ENCODE data around the gene HAAO.

HAAO gene

DNA sequence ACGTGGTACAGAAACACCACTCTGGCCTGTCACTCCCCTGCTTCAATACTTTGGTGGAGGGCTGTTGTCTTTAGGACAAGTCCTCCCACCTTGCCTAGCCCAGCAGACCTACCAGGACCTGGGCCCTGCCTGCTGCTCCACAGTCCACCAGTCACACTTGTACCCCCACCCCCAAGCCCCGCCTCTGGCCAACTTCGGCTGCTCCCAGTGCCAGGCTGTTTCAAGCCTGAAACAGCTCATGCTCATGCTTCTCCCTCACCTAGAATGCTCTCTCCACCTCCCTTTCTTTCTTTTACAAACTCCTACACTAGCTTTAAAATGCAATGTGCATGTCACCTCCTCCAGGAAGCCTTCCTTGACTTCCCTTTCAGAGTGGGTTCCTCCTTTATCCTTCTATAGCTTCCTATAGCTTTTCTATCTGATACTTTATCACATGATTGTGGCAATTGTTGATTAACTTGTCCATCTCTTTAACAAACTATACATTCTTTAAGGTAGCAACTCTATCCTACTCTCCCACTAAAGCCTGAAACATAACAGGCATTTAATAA, 23.6 kb downstream of the HAAO start:
- no peaks in the 10 kb centered on the region for H3K27me3 ChIP-seq (replicated peaks; ENCODE audit: insufficient read depth, low read length)
- no peaks in the 10 kb centered on the region for H3K79me2 ChIP-seq (ENCODE audit: low read length)
- DNase-seq = no peak
- H3K27ac ChIP-seq (ENCODE audit: low read length) = no peak overlapping the region
- H3K9me3 ChIP-seq (replicated peaks; ENCODE audit: insufficient read depth, low read length) = no peaks in the 10 kb centered on the region
- no peaks in the 10 kb centered on the region for H4K20me1 ChIP-seq (ENCODE audit: insufficient read depth, low read length)
- H3K4me3 ChIP-seq (ENCODE audit: low read length) = no peak overlapping the region
- H2AFZ ChIP-seq (ENCODE audit: low read length) = no peak overlapping the region
- no peaks in the 10 kb centered on the region for H3K4me1 ChIP-seq (ENCODE audit: low read length)
- H3F3A ChIP-seq (ENCODE audit: insufficient read depth, low read length) = no peaks in the 10 kb centered on the region
- H3K9ac ChIP-seq (ENCODE audit: low read length) = no peak overlapping the region
- H3K36me3 ChIP-seq (replicated peaks; ENCODE audit: insufficient read depth, low read length) = no peaks in the 10 kb centered on the region
- TF ChIP-seq EZH2 (optimal IDR thresholded peaks at IDR 0.05; ENCODE audit: low read depth, low read length) (no peak), EZH2phosphoT487 (IDR thresholded peaks at IDR 0.05; ENCODE audit: low read length) (no peak)
- TF ChIP-seq, protein P1, sequence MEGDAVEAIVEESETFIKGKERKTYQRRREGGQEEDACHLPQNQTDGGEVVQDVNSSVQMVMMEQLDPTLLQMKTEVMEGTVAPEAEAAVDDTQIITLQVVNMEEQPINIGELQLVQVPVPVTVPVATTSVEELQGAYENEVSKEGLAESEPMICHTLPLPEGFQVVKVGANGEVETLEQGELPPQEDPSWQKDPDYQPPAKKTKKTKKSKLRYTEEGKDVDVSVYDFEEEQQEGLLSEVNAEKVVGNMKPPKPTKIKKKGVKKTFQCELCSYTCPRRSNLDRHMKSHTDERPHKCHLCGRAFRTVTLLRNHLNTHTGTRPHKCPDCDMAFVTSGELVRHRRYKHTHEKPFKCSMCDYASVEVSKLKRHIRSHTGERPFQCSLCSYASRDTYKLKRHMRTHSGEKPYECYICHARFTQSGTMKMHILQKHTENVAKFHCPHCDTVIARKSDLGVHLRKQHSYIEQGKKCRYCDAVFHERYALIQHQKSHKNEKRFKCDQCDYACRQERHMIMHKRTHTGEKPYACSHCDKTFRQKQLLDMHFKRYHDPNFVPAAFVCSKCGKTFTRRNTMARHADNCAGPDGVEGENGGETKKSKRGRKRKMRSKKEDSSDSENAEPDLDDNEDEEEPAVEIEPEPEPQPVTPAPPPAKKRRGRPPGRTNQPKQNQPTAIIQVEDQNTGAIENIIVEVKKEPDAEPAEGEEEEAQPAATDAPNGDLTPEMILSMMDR (IDR thresholded peaks at IDR 0.05; ENCODE audit: low read length) = no peak
- no peak overlapping the region for H3K4me2 ChIP-seq (ENCODE audit: low read depth, low read length)
- no peaks in the 10 kb centered on the region for H3K9me2 ChIP-seq (replicated peaks; ENCODE audit: insufficient read depth, low read length)

DNA sequence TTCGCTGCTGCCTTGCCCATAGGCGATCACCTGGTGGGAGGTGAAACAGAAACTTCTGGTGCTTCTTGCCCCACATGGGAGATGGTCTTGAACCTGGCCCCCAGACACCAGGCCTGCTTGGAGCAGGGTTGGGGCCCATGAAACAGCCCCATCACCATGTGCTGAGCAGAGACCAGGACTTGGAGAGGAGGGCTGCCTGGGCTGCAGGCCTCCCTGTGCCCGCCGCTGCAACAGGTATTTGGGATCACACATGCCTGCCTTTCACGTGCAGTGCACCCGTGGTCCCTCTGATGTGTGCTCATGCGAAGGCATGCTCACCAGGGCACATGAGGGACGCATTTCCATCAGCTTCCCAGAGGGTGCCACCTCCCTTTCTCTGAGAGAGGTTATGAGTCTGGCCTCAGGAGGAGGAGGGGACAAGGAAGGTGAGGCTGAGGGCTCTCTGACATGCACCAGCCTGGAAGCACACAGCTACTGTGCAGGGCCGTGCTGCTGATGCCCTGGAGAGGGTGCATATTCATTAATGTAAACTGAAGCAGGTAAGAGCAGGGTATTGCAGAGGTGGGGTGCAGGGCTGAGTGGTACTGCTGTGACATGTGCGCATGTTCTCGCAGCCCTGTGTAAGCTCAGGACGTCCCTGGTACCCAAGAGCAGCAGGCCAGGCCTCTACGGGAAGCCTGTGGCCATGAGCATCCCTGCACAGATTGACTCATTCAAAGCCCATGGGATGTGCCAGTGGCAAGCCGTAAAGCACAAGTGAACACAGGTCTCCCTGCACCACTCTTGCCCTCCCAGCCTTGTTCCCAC, 24.3 kb downstream of the HAAO start:
- H3K9me2 ChIP-seq (replicated peaks; ENCODE audit: insufficient read depth, low read length) = no peaks in the 10 kb centered on the region
- no peak overlapping the region for H3K27ac ChIP-seq (ENCODE audit: low read length)
- no peaks in the 10 kb centered on the region for H3F3A ChIP-seq (ENCODE audit: insufficient read depth, low read length)
- no peak overlapping the region for H2AFZ ChIP-seq (ENCODE audit: low read length)
- no peak overlapping the region for H3K4me2 ChIP-seq (ENCODE audit: low read depth, low read length)
- TF ChIP-seq EZH2 (optimal IDR thresholded peaks at IDR 0.05; ENCODE audit: low read depth, low read length) (no peak), EZH2phosphoT487 (IDR thresholded peaks at IDR 0.05; ENCODE audit: low read length) (no peak)
- TF ChIP-seq, protein P1 (IDR thresholded peaks at IDR 0.05; ENCODE audit: low read length) = no peak
- no peak overlapping the region for H3K9ac ChIP-seq (ENCODE audit: low read length)
- H3K4me3 ChIP-seq (ENCODE audit: low read length) = no peak overlapping the region
- no peaks in the 10 kb centered on the region for H3K4me1 ChIP-seq (ENCODE audit: low read length)
- H3K9me3 ChIP-seq (replicated peaks; ENCODE audit: insufficient read depth, low read length) = no peaks in the 10 kb centered on the region
- H4K20me1 ChIP-seq (ENCODE audit: insufficient read depth, low read length) = no peaks in the 10 kb centered on the region
- no peaks in the 10 kb centered on the region for H3K27me3 ChIP-seq (replicated peaks; ENCODE audit: insufficient read depth, low read length)
- no peaks in the 10 kb centered on the region for H3K36me3 ChIP-seq (replicated peaks; ENCODE audit: insufficient read depth, low read length)
- DNase-seq = no peak
- H3K79me2 ChIP-seq (ENCODE audit: low read length) = no peaks in the 10 kb centered on the region

DNA sequence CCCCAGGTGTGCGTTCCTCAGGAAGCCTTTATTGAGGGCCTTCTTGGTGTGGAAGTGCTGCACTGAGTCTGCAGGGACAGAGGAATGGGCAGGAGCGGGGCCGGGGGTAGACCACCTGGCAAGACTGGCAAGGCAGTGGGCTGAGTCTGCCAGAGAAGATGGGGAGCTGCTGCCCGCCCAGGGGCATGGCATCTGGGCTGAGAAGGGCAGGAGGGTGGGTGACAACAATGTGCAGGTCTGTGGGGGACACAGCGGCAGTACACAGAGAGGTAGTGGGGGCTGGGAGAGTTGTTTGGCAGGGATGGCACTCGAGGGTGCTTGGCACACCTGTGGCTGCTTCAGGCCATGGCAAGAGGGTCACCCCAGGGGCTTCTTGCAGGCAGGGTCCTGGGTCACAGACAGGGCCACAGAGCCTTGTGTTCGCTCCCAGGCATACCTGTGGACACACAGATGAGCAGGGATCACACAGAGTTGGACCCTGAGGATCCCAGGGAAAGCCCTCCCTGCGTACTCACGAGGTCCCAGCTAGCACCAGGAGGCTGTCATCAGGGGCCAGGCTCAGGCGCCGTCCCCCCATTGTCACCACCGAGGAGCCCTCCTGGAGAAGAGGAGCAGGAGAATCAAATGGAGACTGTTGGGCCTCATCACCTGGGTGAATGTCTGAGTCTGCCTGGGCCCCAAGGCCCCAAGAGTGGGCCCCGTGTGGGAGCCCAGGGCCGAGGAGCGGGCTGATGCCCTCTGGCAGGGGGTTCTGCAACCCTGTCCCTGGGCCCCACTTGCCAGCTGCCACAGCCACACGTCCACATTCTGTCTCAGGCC, 25.1 kb downstream of the HAAO start:
- Histone ChIP-seq H3K27ac (ENCODE audit: low read length) (no peak overlapping the region), H3K27me3 (replicated peaks; ENCODE audit: insufficient read depth, low read length) (no peaks in the 10 kb centered on the region), H3K36me3 (replicated peaks; ENCODE audit: insufficient read depth, low read length) (no peaks in the 10 kb centered on the region), H3K9me3 (replicated peaks; ENCODE audit: insufficient read depth, low read length) (no peaks in the 10 kb centered on the region), H3K9ac (ENCODE audit: low read length) (no peak overlapping the region), H4K20me1 (ENCODE audit: insufficient read depth, low read length) (no peaks in the 10 kb centered on the region), H3K4me2 (ENCODE audit: low read depth, low read length) (no peak overlapping the region), H3K4me1 (ENCODE audit: low read length) (no peaks in the 10 kb centered on the region), H3K9me2 (replicated peaks; ENCODE audit: insufficient read depth, low read length) (no peaks in the 10 kb centered on the region), H2AFZ (ENCODE audit: low read length) (no peak overlapping the region), H3K4me3 (ENCODE audit: low read length) (no peak overlapping the region), H3K79me2 (ENCODE audit: low read length) (no peaks in the 10 kb centered on the region), H3F3A (ENCODE audit: insufficient read depth, low read length) (no peaks in the 10 kb centered on the region)
- TF ChIP-seq, protein P1 (IDR thresholded peaks at IDR 0.05; ENCODE audit: low read length) = no peak
- TF ChIP-seq EZH2 (optimal IDR thresholded peaks at IDR 0.05; ENCODE audit: low read depth, low read length) = no peak
- DNase-seq = no peak

All from MM.1S (cell line).